DOHH2 (cell line): ENCODE measurements around the gene LSM14A.
"Not testable (repeated sequence)": the region's sequence is repeated elsewhere in the genome, so short reads cannot be mapped to it uniquely, and the experiment has no call there.

Source experiments
- H3F3A ChIP-seq: fragments of 200-600 bp; sonication (generic), shearing (Covaris generic); 2 replicates; pipeline ENCODE4 v1.6.0; 2016; ENCODE audit warnings: antibody characterized with exemption, mild to moderate bottlenecking; ENCODE audit not compliant: control insufficient read depth, insufficient read depth
- H3K27ac ChIP-seq: fragments of 200-600 bp; sonication (generic); 2 replicates; pipeline ENCODE4 v1.5.1; 2014; ENCODE audit warnings: low read depth, mild to moderate bottlenecking, low read length, moderate library complexity
- H3K27me3 ChIP-seq: fragments of 200-600 bp; sonication (generic); 2 replicates; pipeline ENCODE4 v1.6.1; 2014; ENCODE audit warnings: mild to moderate bottlenecking, low read length, mixed read lengths; ENCODE audit not compliant: control insufficient read depth
- H3K36me3 ChIP-seq: fragments of 200-600 bp; sonication (generic); 2 replicates; pipeline ENCODE4 v1.6.1; 2014; ENCODE audit warnings: mild to moderate bottlenecking, low read length, moderate library complexity, mixed read lengths; ENCODE audit not compliant: control insufficient read depth
- H3K4me1 ChIP-seq: fragments of 200-600 bp; sonication (generic); 2 replicates; pipeline ENCODE4 v1.6.1; 2014; ENCODE audit warnings: mild to moderate bottlenecking, low read length, mixed read lengths; ENCODE audit not compliant: control insufficient read depth
- H3K4me2 ChIP-seq: fragments of 200-600 bp; sonication (generic); 2 replicates; pipeline ENCODE4 v1.6.0; 2014; ENCODE audit warnings: mild to moderate bottlenecking, low read length, moderate library complexity
- H3K4me3 ChIP-seq: fragments of 200-600 bp; sonication (generic); 2 replicates; pipeline ENCODE4 v1.5.1; 2014; ENCODE audit warnings: mild to moderate bottlenecking, low read length, mixed read lengths
- H3K79me2 ChIP-seq: fragments of 200-600 bp; sonication (generic); 2 replicates; pipeline ENCODE4 v1.6.1; 2014; ENCODE audit warnings: mild to moderate bottlenecking, low read length, mixed read lengths; ENCODE audit not compliant: control insufficient read depth
- H3K9me2 ChIP-seq: fragments of 200-600 bp; sonication (generic); replicated peaks from 2 replicates; pipeline ENCODE4 v1.6.1; 2014; ENCODE audit warnings: mild to moderate bottlenecking, low read length, mixed read lengths; ENCODE audit not compliant: control insufficient read depth
- H3K9me3 ChIP-seq: fragments of 200-600 bp; sonication (generic); 2 replicates; pipeline ENCODE4 v1.6.1; 2014; ENCODE audit warnings: antibody characterized with exemption, low read length, mixed read lengths; ENCODE audit not compliant: control insufficient read depth, insufficient read depth
- H4K20me1 ChIP-seq: fragments of 200-600 bp; sonication (generic); 2 replicates; pipeline ENCODE4 v1.6.0; 2014; ENCODE audit warnings: low read depth, mild to moderate bottlenecking, antibody characterized with exemption, low read length, moderate library complexity; ENCODE audit not compliant: control insufficient read depth, insufficient read depth
- EZH2phosphoT487 ChIP-seq: fragments of 200-600 bp; sonication (generic); IDR thresholded peaks from 2 replicates; pipeline ENCODE4 v1.6.1; 2017; ENCODE audit warnings: borderline replicate concordance, mild to moderate bottlenecking, antibody characterized with exemption, low read length, moderate library complexity, mixed read lengths
- TF ChIP-seq, protein P1 (sequence below): fragments of 200-600 bp; sonication (generic); IDR thresholded peaks from one replicate; pipeline ENCODE4 v1.5.1; 2014; ENCODE audit warnings: antibody characterized with exemption, mild to moderate bottlenecking, low read depth, low read length; ENCODE audit not compliant: poor library complexity, severe bottlenecking

Gene LSM14A

GRCh38 chr19:34173193-34173956, 1.1 kb downstream of the LSM14A start:
- H3K4me3 ChIP-seq: peak overlapping the region; percentile 77
- no peaks in the 10 kb centered on the region for H3K9me2 ChIP-seq
- H3K4me1 ChIP-seq: peaks cover 60% of the 10 kb centered on the region
- no peaks in the 10 kb centered on the region for H3K9me3 ChIP-seq
- peak overlapping the region; percentile 93 for H3K27ac ChIP-seq
- peaks cover 56% of the 10 kb centered on the region for H3K36me3 ChIP-seq
- no peaks in the 10 kb centered on the region for H3K27me3 ChIP-seq
- no peak for TF ChIP-seq EZH2phosphoT487
- TF ChIP-seq, protein P1, sequence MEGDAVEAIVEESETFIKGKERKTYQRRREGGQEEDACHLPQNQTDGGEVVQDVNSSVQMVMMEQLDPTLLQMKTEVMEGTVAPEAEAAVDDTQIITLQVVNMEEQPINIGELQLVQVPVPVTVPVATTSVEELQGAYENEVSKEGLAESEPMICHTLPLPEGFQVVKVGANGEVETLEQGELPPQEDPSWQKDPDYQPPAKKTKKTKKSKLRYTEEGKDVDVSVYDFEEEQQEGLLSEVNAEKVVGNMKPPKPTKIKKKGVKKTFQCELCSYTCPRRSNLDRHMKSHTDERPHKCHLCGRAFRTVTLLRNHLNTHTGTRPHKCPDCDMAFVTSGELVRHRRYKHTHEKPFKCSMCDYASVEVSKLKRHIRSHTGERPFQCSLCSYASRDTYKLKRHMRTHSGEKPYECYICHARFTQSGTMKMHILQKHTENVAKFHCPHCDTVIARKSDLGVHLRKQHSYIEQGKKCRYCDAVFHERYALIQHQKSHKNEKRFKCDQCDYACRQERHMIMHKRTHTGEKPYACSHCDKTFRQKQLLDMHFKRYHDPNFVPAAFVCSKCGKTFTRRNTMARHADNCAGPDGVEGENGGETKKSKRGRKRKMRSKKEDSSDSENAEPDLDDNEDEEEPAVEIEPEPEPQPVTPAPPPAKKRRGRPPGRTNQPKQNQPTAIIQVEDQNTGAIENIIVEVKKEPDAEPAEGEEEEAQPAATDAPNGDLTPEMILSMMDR: no peak
- peak overlapping the region; percentile 96 for H3K4me2 ChIP-seq
- peaks cover 30% of the 10 kb centered on the region for H4K20me1 ChIP-seq
- H3K79me2 ChIP-seq: peaks cover 70% of the 10 kb centered on the region
- H3F3A ChIP-seq: peaks cover 11% of the 10 kb centered on the region

DNA sequence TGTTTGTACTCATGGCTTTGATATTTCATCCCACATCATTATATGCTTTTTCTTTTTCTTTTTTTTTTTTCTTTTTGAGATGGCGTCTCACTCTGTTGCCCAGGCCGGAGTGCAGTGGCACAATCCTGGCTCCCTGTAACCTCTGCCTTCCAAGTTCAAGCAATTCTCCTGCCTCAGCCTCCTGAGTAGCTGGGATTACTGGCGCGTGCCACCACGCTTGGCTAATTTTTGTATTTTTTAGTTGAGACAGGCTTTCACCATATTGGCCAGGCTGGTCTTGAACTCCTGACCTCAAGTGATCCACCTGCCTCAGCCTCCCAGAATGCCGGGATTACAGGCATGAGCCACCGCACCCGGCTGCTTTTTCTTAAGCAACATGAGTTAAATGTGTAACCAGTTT, 2.9 kb downstream of the LSM14A start:
- H4K20me1 ChIP-seq: peaks cover 40% of the 10 kb centered on the region
- H3K9me3 ChIP-seq, H3K27me3 ChIP-seq, H3K9me2 ChIP-seq: not testable (repeated sequence)
- peak overlapping the region; percentile 96 for H3K4me2 ChIP-seq
- H3K36me3 ChIP-seq: peaks cover 74% of the 10 kb centered on the region
- peaks cover 88% of the 10 kb centered on the region for H3K79me2 ChIP-seq
- H3F3A ChIP-seq: peaks cover 11% of the 10 kb centered on the region
- H3K4me1 ChIP-seq: peaks cover 70% of the 10 kb centered on the region
- H3K4me3 ChIP-seq: peak overlapping the region; percentile 77
- H3K27ac ChIP-seq: peak overlapping the region; percentile 22

GRCh38 chr19:34176581-34176980, 4.3 kb downstream of the LSM14A start:
- Histone ChIP-seq H3K27ac (peak overlapping the region; percentile 22; the same call in 1 of the 2 replicates), H3F3A (peaks cover 7% of the 10 kb centered on the region), H3K9me2 (no peaks in the 10 kb centered on the region), H3K36me3 (peaks cover 88% of the 10 kb centered on the region), H3K4me1 (peaks cover 70% of the 10 kb centered on the region), H4K20me1 (peaks cover 46% of the 10 kb centered on the region), H3K4me3 (peak overlapping the region; percentile 77), H3K79me2 (peaks cover 98% of the 10 kb centered on the region), H3K4me2 (peak overlapping the region; percentile 96), H3K27me3 (no peaks in the 10 kb centered on the region), H3K9me3 (no peaks in the 10 kb centered on the region)
- TF ChIP-seq, protein P1: no peak
- TF ChIP-seq EZH2phosphoT487: no peak

GRCh38 chr19:34178274-34178610, 5.9 kb downstream of the LSM14A start:
- Histone ChIP-seq H3K4me1 (peaks cover 82% of the 10 kb centered on the region), H3K9me3 (no peaks in the 10 kb centered on the region), H3K4me2 (peak overlapping the region; percentile 96), H4K20me1 (peaks cover 50% of the 10 kb centered on the region), H3K27ac (0 out of 2 replicates have a peak overlapping the region, but pooled peaks have one; percentile 28), H3K9me2 (no peaks in the 10 kb centered on the region), H3K4me3 (peak overlapping the region; percentile 77), H3K36me3 (peaks cover 88% of the 10 kb centered on the region), H3K27me3 (no peaks in the 10 kb centered on the region), H3F3A (peaks cover 11% of the 10 kb centered on the region), H3K79me2 (peaks cover 100% of the 10 kb centered on the region)
- TF ChIP-seq, protein P1: no peak
- no peak for TF ChIP-seq EZH2phosphoT487
